GM12891 (cell line): ENCODE data around the gene MSGN1.

Experiments used
- POLR2A ChIP-seq: IDR thresholded peaks from 2 replicates; pipeline ENCODE4 v1.6.1; 2011; ENCODE audit warnings: low read depth, low read length, control low read depth
- SPI1 ChIP-seq: IDR thresholded peaks from 2 replicates; pipeline ENCODE4 v1.6.1; 2011; ENCODE audit warnings: low read depth, low read length, control low read depth

- TF ChIP-seq SPI1, result peak; percentile 79
- no peak for TF ChIP-seq POLR2A
These were observed 11.1 kb upstream of the MSGN1 start for GRCh38 chr2:17805166-17805565.
